KOPT-K1 (cell line): Measurements from ENCODE around the gene BCAR3.
"Not testable (repeated sequence)": the region's sequence is repeated elsewhere in the genome, so short reads cannot be mapped to it uniquely, and the experiment has no call there.

Experiments used
- H3K27ac ChIP-seq: fragments of 200-600 bp; sonication (generic); 2 replicates; pipeline ENCODE4 v1.5.1; 2016; ENCODE audit warnings: antibody characterized with exemption, mild to moderate bottlenecking, low read depth, low read length; ENCODE audit not compliant: poor library complexity, severe bottlenecking
- H3K36me3 ChIP-seq: fragments of 200-600 bp; sonication (generic); 2 replicates; pipeline ENCODE4 v1.5.1; 2017; ENCODE audit warnings: antibody characterized with exemption, mild to moderate bottlenecking, low read length, moderate library complexity; ENCODE audit not compliant: insufficient read depth
- H3K9me3 ChIP-seq: fragments of 200-600 bp; sonication (generic); 2 replicates; pipeline ENCODE4 v1.5.1; 2017; ENCODE audit warnings: antibody characterized with exemption, low read length, mild to moderate bottlenecking; ENCODE audit not compliant: insufficient read depth, poor library complexity, severe bottlenecking

BCAR3 gene

GRCh38 chr1:93653656-93654055 lies 28.0 kb downstream of the BCAR3 start:
- Histone ChIP-seq H3K27ac (no peak overlapping the region), H3K36me3 (no peaks in the 10 kb centered on the region), H3K9me3 (no peaks in the 10 kb centered on the region)

DNA sequence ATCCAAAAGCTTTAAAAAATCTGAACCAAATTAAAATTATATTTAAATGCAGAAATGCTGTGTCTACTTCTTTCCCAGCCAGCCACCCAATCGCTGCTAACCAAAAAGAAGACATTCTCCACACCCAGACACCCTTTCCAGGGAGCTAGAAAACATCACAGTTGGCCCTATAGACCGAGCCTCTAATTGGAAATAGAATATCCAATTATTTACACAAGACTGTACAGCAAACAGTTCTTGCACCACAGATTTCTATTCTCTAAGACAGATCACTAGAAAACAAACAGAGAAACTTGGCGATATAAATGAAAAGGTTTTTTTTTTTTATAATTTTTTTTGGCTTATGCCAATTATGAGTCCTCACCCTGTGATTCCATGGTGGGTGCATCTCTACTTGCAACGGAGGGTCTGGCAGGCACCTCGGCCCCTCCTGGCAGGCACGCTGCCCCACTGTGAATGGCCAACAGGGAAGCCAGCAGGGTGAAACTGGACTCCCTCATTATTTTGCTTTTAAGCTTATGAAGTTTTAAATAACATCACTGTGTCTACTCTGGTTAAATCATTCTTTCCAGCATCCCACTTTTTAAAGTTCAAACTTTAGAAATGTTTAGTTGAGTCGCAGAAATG lies 29.2 kb downstream of the BCAR3 start:
- H3K9me3 ChIP-seq, result no peaks in the 10 kb centered on the region
- no peaks in the 10 kb centered on the region for H3K36me3 ChIP-seq
- no peak overlapping the region for H3K27ac ChIP-seq

DNA sequence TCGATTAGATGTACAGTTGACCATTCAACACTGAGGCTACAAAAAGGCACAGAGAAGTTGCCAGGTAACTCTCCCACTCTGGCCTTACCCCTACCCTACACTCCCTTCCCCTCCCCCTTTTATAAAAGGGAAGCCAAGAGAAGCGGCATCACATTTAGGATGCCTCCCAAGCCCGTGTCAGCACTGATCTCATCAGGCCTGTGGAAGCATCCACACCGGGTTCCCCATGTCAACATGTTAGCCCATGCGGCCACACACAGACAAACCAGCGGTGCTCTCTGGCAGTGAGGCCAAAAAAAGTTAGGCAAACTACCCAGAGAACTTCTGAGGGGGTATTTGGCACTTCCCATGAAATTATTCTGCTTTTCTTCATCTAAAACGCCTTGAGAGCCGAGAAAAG lies 29.9 kb downstream of the BCAR3 start:
- no peaks in the 10 kb centered on the region for H3K36me3 ChIP-seq
- H3K27ac ChIP-seq, result no peak overlapping the region
- no peaks in the 10 kb centered on the region for H3K9me3 ChIP-seq

DNA sequence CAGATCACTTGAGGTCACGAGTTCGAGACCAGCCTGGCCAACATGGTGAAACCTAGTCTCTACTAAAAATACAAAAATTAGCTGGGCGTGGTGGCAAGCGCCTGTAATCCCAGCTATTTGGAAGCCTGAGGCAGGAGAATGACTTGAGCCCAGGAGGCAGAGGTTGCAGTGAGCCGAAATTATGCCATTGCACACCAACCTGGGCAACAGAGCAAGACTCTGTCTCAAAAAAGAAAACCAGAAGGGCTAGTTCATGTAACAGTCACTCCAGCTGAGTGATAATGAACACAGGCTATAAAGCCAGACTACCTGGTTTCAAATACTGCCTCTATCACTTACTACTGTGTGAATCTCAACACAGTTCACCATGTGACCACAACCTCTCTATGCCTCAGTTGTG lies 31.5 kb downstream of the BCAR3 start:
- not testable (repeated sequence) for H3K36me3 ChIP-seq, H3K9me3 ChIP-seq, H3K27ac ChIP-seq

DNA sequence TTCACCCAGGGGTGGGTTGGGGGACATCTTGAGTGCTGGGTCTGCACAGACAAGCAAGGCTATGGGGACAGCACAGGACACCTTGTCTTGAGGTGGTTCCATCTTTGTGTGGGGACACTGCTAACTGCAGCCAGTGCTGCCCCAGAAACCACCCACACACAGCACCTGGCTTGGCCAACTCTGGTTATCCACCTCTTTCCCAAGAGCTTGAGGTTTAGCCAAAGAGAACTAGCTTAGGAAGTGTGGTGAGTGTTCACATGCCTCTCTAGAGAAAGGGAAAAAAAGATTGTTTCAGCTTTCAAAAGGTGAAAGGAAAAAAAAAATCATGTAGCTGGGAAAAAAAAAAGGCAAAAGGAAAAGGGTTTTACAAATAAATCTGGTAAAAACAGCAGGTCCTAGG lies 32.4 kb downstream of the BCAR3 start:
- Histone ChIP-seq H3K27ac (no peak overlapping the region), H3K36me3 (no peaks in the 10 kb centered on the region), H3K9me3 (no peaks in the 10 kb centered on the region)

GRCh38 chr1:93648656-93649055 lies 33.0 kb downstream of the BCAR3 start:
- no peaks in the 10 kb centered on the region for H3K9me3 ChIP-seq
- H3K36me3 ChIP-seq, result no peaks in the 10 kb centered on the region
- no peak overlapping the region for H3K27ac ChIP-seq

GRCh38 chr1:93641527-93641926 lies 40.1 kb downstream of the BCAR3 start:
- Histone ChIP-seq H3K36me3 (no peaks in the 10 kb centered on the region), H3K27ac (no peak overlapping the region), H3K9me3 (no peaks in the 10 kb centered on the region)

GRCh38 chr1:93640656-93641440 lies 40.8 kb downstream of the BCAR3 start:
- H3K27ac ChIP-seq, result no peak overlapping the region
- H3K36me3 ChIP-seq, result no peaks in the 10 kb centered on the region
- H3K9me3 ChIP-seq, result no peaks in the 10 kb centered on the region

DNA sequence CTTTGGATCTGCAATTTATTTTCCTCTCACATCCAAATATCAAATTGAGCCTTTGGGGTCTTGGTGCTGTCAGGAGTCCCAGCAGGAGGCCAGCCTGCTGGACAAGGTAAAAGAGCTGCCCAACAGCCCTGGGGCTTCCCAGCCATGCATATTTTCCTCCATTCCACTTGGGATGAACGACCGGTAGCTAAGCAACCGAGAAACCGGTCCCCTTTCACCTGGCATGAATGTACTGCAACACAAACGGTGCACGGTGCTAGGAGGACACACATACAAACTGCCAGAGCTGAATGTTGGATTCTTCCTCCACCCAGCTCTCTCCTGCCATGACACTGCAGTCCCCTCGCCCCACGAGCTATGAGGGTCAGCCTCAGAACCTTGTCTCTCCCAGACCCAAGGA lies 42.7 kb downstream of the BCAR3 start:
- Histone ChIP-seq H3K9me3 (peaks cover 5% of the 10 kb centered on the region), H3K27ac (no peak overlapping the region), H3K36me3 (no peaks in the 10 kb centered on the region)

DNA sequence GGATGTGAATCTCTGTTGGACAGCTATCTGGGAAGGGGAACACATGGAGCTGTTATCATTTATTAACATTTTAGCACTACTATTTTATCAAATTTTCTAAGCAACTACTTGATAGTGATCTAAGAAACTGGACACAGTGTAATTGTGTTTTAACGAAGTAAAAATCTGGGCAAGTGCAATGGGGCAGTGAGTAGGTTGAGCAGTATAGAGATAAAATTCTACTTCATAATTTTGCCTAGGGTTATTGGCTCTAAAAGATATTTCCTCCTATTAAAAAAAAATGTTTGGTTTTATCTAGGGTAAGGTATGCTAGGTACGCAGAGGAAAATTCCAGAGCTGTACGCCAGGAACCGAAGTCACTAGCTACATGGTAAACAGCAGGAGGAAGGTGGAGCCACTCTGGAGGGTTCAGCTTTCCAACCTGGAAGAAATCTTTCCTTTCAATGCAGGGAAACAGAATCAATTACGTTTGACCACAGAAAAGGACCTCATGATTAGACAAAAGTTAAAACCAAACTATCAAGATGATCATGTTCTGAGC lies 43.3 kb downstream of the BCAR3 start:
- peaks cover 5% of the 10 kb centered on the region for H3K9me3 ChIP-seq
- H3K27ac ChIP-seq, result no peak overlapping the region
- no peaks in the 10 kb centered on the region for H3K36me3 ChIP-seq

DNA sequence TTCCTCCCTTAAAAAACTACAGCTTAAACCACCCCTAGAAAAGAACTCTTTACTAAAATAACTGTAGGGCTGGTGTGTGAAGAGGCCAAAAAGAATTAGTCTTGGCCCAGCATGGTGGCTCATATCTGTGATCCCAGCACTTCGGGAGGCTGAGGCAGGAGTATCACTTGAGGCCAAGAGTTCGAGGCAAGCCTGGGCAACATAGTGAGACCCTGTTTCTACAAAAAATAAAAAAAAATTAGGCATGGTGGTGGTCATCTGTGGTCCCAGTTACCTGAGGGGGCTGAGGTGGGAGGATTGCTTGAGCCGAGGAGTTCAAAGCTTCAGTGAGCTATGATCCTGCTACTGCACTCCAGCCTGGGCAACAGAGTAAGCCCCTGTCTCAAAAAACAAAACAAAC lies 44.9 kb downstream of the BCAR3 start:
- Histone ChIP-seq H3K9me3 (peaks cover 5% of the 10 kb centered on the region), H3K36me3 (no peaks in the 10 kb centered on the region), H3K27ac (no peak overlapping the region)

DNA sequence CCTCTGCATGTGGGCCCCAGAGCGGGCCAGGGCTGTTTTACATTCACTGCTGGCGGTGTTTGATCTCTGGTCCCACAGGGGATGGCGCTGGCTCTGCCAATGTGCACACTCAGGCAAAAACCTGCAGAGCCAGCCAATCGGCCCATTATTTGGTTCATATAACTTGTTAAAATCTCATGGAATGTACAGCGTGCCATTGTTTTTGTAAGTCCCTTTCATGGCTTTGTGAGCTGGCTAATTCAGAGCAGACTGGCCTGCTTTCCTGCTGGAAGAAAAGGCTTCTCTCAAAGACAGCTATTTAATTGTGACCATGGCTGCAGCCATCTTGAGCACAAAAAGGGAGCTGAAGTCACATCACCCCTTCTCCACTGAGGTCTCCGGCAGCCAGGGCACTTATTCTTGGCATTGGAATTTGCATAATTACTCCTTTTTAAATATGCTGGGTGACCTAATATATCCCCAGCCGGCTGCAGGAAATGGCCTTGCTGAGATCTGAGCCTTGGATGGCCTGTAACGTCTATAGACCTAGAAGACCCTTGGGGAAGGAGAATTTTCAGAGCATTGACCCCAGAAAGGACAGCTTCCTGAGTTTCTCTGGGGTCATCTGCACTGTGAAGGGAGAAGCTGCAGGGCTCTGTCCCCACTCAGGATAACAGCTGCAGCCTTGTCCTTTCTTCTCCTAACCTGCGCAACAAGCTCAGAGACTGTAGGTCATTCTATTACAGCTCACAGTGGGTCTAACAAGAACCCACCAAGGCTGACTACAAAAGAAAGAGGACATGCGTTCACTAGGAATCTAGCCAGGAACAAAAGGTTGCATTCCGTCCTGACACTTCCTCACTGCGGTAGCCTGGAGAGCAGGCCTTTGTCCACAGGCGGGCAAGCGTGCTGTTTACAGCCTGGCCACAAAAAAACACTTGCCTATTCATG lies 45.8 kb downstream of the BCAR3 start:
- Histone ChIP-seq H3K36me3 (no peaks in the 10 kb centered on the region), H3K27ac (no peak overlapping the region), H3K9me3 (peaks cover 5% of the 10 kb centered on the region)

- no peaks in the 10 kb centered on the region for H3K36me3 ChIP-seq
- peaks cover 5% of the 10 kb centered on the region for H3K9me3 ChIP-seq
- no peak overlapping the region for H3K27ac ChIP-seq
Observed at GRCh38 chr1:93633313-93633712, 48.3 kb downstream of the BCAR3 start.

DNA sequence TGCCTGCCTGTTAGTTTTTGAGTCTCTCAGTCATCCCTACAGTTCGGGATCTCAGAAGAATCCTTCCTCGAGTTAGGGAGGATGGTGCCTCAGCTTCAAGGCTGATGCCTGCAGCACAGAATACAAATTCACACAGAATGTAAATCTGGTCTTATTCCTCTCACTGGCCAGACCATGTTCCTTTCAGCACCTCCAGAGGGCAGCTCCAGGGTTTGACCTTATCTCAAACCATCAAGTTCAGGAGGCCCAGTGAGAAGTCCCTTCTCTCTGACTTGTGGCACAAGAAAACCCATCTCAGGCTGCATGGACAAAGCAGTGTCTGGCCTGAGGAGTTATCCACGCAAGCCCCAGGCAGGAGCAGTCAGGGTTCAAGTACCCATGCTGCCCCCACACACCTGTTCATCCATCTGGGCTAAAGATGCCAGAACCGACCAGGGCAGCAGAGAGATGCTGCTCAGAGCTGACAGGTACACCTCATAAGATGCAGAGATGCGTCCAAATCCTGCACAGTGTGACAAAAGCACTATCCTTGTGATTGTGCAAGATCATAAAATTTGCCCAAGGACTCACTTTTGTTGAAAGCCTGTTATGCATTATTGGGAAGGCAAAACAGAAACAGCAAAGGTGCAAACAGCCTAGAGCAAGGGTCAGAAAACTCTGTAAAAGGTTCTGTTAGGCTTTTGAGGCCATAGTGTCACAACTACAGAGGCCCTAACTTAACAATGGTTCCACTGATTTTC lies 49.8 kb downstream of the BCAR3 start:
- H3K27ac ChIP-seq, result no peak overlapping the region
- no peaks in the 10 kb centered on the region for H3K36me3 ChIP-seq
- H3K9me3 ChIP-seq, result peaks cover 5% of the 10 kb centered on the region
